H1 (cell line): Measurements from ENCODE around the gene WDR7.
A peak's percentile ranks its signal among the peaks of the same experiment; 100 is the strongest.

Source experiments
- ASH2L ChIP-seq: fragments of 200-600, 300-600 bp; sonication (generic); IDR thresholded peaks from one replicate; pipeline ENCODE4 v1.7.1; 2017; ENCODE audit warnings: low read length
- CREB1 ChIP-seq: IDR thresholded peaks from 2 replicates; pipeline ENCODE4 v1.6.1; 2012; ENCODE audit warnings: inconsistent platforms
- CTCF ChIP-seq, 3 experiments: IDR thresholded peaks; 1 replicate in 2 of 3; 2 replicates in 1 of 3; pipeline versions ENCODE4 v1.5.1 to v1.6.1; 2011; ENCODE audit warnings: low read length in 3 of 3, mild to moderate bottlenecking in 3 of 3, inconsistent platforms in 2 of 3, low read depth in 1 of 3, moderate library complexity in 1 of 3; ENCODE audit not compliant: insufficient read depth in 1 of 3; ENCODE audit errors: control extremely low read depth in 1 of 3
- EGR1 ChIP-seq: IDR thresholded peaks from 2 replicates; pipeline ENCODE4 v1.6.1; 2011; ENCODE audit warnings: low read depth, low read length, borderline replicate concordance
- JUN ChIP-seq: IDR thresholded peaks from 2 replicates; pipeline ENCODE4 v1.6.1; 2011; ENCODE audit warnings: low read depth, mild to moderate bottlenecking, improper control_type of control experiment, low read length
- POLR2A ChIP-seq, 2 experiments: IDR thresholded peaks; 1 replicate in 1 of 2; 2 replicates in 1 of 2; pipeline ENCODE4 v1.6.1; 2011; ENCODE audit warnings: low read depth in 2 of 2, low read length in 2 of 2, mild to moderate bottlenecking in 2 of 2; ENCODE audit errors: control extremely low read depth in 1 of 2
- RNF2 ChIP-seq: fragments of 200-900, 300-1000 bp; sonication (generic); IDR thresholded peaks from 2 replicates; pipeline ENCODE4 v1.7.1; 2016; ENCODE audit warnings: borderline replicate concordance, low read depth, mild to moderate bottlenecking, antibody characterized with exemption, low read length; ENCODE audit not compliant: poor library complexity, severe bottlenecking; ENCODE audit errors: missing control alignments
- TCF12 ChIP-seq: IDR thresholded peaks from 2 replicates; pipeline ENCODE4 v1.6.1; 2011; ENCODE audit warnings: low read depth, mild to moderate bottlenecking, low read length
- YY1 ChIP-seq: IDR thresholded peaks from 2 replicates; pipeline ENCODE4 v1.6.1; 2011; ENCODE audit warnings: low read depth, mild to moderate bottlenecking, low read length
- ZNF274 ChIP-seq: IDR thresholded peaks from 2 replicates; pipeline ENCODE4 v1.7.0; 2012; ENCODE audit warnings: low read length, borderline replicate concordance; ENCODE audit errors: extremely low read depth

GRCh38 chr18:57029761-57030160 is 378.6 kb downstream of the WDR7 start:
- TF ChIP-seq TCF12, result no peak
- TF ChIP-seq CTCF (IDR thresholded peaks at IDR 0.05; ENCODE audit: control extremely low read depth in 1 of 3, insufficient read depth in 1 of 3, low read depth in 1 of 3, low read length in 3 of 3), result peak; percentile 23 to 78 (median 60)
- no peak for TF ChIP-seq EGR1
- TF ChIP-seq JUN, result no peak
- no peak for TF ChIP-seq POLR2A (IDR thresholded peaks at IDR 0.05; ENCODE audit: control extremely low read depth in 1 of 2, low read depth in 2 of 2, low read length in 2 of 2)
- no peak for TF ChIP-seq CREB1
- TF ChIP-seq YY1, result no peak
- no peak for TF ChIP-seq ZNF274
- no peak for TF ChIP-seq RNF2
- no peak for TF ChIP-seq ASH2L
